ENCODE results near the gene PDLIM7.

- TF ChIP-seq CTCF (IDR thresholded peaks at IDR 0.05) (peak; percentile 58; the same call in 1 of the 2 replicates), ZFX (IDR thresholded peaks at IDR 0.05; ENCODE audit: borderline replicate concordance) (no peak)
These were observed 40.8 kb downstream of the PDLIM7 start for GRCh38 chr5:177456591-177456964.
